Loucy (cell line): Measurements from ENCODE around the gene CCDC107.

Source experiments
- EZH2phosphoT487 ChIP-seq: fragments of 200-600 bp; IDR thresholded peaks from 2 replicates; pipeline ENCODE4 v1.6.1; 2018; ENCODE audit warnings: antibody characterized with exemption, mild to moderate bottlenecking, moderate library complexity, borderline replicate concordance
- TF ChIP-seq, protein P1 (sequence below): fragments of 200-600 bp; sonication (generic); conservative IDR thresholded peaks from 2 replicates; pipeline ENCODE4 v1.5.1; 2014; ENCODE audit warnings: mild to moderate bottlenecking, antibody characterized with exemption, low read length

DNA sequence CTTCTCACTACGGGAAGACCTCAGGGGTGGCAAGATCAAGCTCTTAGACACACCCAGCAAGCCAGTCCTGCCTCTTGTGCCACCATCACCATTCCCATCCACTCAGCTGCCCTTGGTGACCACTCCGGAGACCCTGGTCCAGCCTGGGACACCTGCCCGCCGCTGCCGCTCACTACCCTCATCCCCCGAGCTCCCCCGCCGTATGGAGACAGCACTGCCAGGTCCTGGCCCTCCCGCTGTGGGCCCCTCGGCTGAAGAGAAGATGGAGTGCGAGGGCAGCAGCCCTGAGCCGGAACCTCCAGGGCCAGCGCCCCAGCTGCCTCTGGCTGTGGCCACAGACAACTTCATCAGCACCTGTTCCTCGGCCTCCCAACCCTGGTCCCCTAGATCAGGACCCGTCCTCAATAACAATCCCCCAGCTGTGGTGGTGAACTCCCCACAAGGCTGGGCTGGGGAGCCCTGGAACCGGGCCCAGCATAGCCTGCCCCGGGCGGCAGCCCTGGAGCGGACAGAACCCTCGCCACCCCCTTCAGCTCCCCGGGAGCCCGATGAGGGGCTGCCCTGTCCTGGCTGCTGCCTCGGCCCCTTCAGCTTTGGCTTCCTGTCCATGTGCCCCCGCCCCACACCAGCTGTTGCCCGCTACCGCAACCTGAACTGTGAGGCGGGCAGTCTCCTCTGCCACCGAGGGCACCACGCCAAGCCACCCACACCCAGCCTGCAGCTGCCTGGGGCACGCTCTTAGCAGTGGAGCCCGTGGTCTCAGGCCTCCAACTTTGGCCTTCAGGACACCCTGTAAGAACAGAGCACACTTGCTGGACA lies 48.9 kb upstream of the CCDC107 start:
- TF ChIP-seq, protein P1, sequence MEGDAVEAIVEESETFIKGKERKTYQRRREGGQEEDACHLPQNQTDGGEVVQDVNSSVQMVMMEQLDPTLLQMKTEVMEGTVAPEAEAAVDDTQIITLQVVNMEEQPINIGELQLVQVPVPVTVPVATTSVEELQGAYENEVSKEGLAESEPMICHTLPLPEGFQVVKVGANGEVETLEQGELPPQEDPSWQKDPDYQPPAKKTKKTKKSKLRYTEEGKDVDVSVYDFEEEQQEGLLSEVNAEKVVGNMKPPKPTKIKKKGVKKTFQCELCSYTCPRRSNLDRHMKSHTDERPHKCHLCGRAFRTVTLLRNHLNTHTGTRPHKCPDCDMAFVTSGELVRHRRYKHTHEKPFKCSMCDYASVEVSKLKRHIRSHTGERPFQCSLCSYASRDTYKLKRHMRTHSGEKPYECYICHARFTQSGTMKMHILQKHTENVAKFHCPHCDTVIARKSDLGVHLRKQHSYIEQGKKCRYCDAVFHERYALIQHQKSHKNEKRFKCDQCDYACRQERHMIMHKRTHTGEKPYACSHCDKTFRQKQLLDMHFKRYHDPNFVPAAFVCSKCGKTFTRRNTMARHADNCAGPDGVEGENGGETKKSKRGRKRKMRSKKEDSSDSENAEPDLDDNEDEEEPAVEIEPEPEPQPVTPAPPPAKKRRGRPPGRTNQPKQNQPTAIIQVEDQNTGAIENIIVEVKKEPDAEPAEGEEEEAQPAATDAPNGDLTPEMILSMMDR = no peak
- no peak for TF ChIP-seq EZH2phosphoT487
